NCI-H2227 treated with DMSO at 0.1 percent for 48 hours (cell line): ENCODE data around the gene FANCC.

Source experiments
- DNase-seq: peaks from one replicate; lab custom pipeline; 2025; lab: John Stamatoyannopoulos, UW

The FANCC gene

GRCh38 chr9:95085036-95085770 lies 232.3 kb downstream of the FANCC start:
- no peak for DNase-seq

GRCh38 chr9:95084254-95084934 lies 233.1 kb downstream of the FANCC start:
- DNase-seq, result no peak

- DNase-seq, result no peak
Measured at GRCh38 chr9:95083086-95083768, 234.3 kb downstream of the FANCC start.

GRCh38 chr9:95082401-95083084 lies 235.0 kb downstream of the FANCC start:
- no peak for DNase-seq

GRCh38 chr9:95081998-95082397 lies 235.5 kb downstream of the FANCC start:
- DNase-seq, result no peak

- DNase-seq, result no peak
Measured at GRCh38 chr9:95080961-95081647, 236.4 kb downstream of the FANCC start.

- DNase-seq, result no peak
Measured at GRCh38 chr9:95079461-95079860, 238.0 kb downstream of the FANCC start.

GRCh38 chr9:95078939-95079338 lies 238.6 kb downstream of the FANCC start:
- DNase-seq, result no peak

GRCh38 chr9:95078511-95078910 lies 239.0 kb downstream of the FANCC start:
- no peak for DNase-seq

- no peak for DNase-seq
Measured at GRCh38 chr9:95077766-95078370, 239.6 kb downstream of the FANCC start.

- no peak for DNase-seq
Measured at GRCh38 chr9:95077053-95077765, 240.3 kb downstream of the FANCC start.

GRCh38 chr9:95076696-95077052 lies 240.8 kb downstream of the FANCC start:
- DNase-seq, result no peak

- no peak for DNase-seq
Measured at GRCh38 chr9:95075700-95076099, 241.8 kb downstream of the FANCC start.

- no peak for DNase-seq
Measured at GRCh38 chr9:95074632-95075031, 242.9 kb downstream of the FANCC start.

GRCh38 chr9:95073918-95074317 lies 243.6 kb downstream of the FANCC start:
- DNase-seq, result no peak

GRCh38 chr9:95073042-95073607 lies 244.4 kb downstream of the FANCC start:
- no peak for DNase-seq

GRCh38 chr9:95071925-95072324 lies 245.6 kb downstream of the FANCC start:
- no peak for DNase-seq

GRCh38 chr9:95071450-95071849 lies 246.1 kb downstream of the FANCC start:
- DNase-seq, result no peak

GRCh38 chr9:95070549-95071021 lies 246.9 kb downstream of the FANCC start:
- DNase-seq, result no peak

- no peak for DNase-seq
Measured at GRCh38 chr9:95067897-95068296, 249.6 kb downstream of the FANCC start.
